OCI-LY3 (cell line): ENCODE results near the gene UBAC1.

Experiments used
- EZH2phosphoT487 ChIP-seq: fragments of 200-600 bp; shearing (Covaris generic); IDR thresholded peaks from 2 replicates; pipeline ENCODE4 v1.6.1; 2018; ENCODE audit warnings: antibody characterized with exemption, mixed run types, low read depth
- TF ChIP-seq, protein P1 (sequence below): fragments of 200-600, 300-600 bp; sonication (generic); IDR thresholded peaks from 2 replicates; pipeline ENCODE4 v1.5.1; 2014; ENCODE audit warnings: antibody characterized with exemption, low read length, low read depth

DNA sequence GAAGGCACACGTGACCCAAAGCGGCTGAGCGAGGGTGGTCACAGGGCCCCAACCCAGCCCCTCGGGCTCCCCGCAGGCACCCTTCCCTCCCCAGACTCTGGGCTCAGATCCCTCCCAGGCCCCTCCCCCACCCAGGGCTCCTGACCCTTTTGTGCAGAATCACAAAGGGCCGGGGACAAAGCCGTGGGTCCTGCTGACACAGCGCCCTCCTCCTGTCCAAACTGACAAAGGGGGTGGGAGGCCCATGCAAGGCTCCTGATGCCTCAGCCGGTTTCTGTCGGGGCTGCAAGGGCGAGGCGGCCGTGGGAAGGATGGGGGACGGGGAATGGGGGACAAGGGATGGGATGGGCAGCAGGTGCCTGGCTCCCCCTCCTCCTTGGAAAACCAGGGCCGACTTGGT is 43.5 kb upstream of the UBAC1 start:
- TF ChIP-seq, protein P1, sequence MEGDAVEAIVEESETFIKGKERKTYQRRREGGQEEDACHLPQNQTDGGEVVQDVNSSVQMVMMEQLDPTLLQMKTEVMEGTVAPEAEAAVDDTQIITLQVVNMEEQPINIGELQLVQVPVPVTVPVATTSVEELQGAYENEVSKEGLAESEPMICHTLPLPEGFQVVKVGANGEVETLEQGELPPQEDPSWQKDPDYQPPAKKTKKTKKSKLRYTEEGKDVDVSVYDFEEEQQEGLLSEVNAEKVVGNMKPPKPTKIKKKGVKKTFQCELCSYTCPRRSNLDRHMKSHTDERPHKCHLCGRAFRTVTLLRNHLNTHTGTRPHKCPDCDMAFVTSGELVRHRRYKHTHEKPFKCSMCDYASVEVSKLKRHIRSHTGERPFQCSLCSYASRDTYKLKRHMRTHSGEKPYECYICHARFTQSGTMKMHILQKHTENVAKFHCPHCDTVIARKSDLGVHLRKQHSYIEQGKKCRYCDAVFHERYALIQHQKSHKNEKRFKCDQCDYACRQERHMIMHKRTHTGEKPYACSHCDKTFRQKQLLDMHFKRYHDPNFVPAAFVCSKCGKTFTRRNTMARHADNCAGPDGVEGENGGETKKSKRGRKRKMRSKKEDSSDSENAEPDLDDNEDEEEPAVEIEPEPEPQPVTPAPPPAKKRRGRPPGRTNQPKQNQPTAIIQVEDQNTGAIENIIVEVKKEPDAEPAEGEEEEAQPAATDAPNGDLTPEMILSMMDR: no peak
- TF ChIP-seq EZH2phosphoT487: no peak
